Heart right ventricle (tissue), 16 donors: ENCODE data around the gene LIM2. TPM values are rescaled to one million over a fixed set of nuclear protein-coding genes. Genes with fewer than 3 reads are reported as not detected.
A peak's percentile ranks its signal among the peaks of the same experiment; 100 is the strongest.
"Not testable (repeated sequence)": the region's sequence is repeated elsewhere in the genome, so short reads cannot be mapped to it uniquely, and the experiment has no call there.

Source experiments
- ATAC-seq, 8 donors: fragments of 200-7000 bp; cut with Tn5 transposase; one replicate each; pipeline ENCODE4 v1.9.1; 2020; ENCODE audit warnings: mild to moderate bottlenecking in 8 of 8, moderate library complexity in 8 of 8, moderate number of reproducible peaks in 1 of 8
- DNase-seq, 2 donors: peaks; one replicate each; pipeline ENCODE4 v3.0.0-alpha.2; 2020
- H3K27ac ChIP-seq, 10 donors: fragments of 200-600 bp; sonication (generic) in 2 of 10; one replicate each; pipeline versions ENCODE4 v1.5.0 to v1.8.0; 2020 to 2022; ENCODE audit warnings: mild to moderate bottlenecking in 3 of 10
- H3K27me3 ChIP-seq, 7 donors: fragments of 200-600 bp; one replicate each; pipeline ENCODE4 v1.8.0; 2021 to 2022; ENCODE audit warnings: mild to moderate bottlenecking in 2 of 7
- H3K36me3 ChIP-seq, 9 donors: fragments of 200-600 bp; sonication (generic) in 1 of 9; one replicate each; pipeline versions ENCODE4 v1.5.0 to v1.8.0; 2020 to 2022; ENCODE audit warnings: mild to moderate bottlenecking in 2 of 9
- H3K4me1 ChIP-seq, 9 donors: fragments of 200-600 bp; sonication (generic) in 1 of 9; one replicate each; pipeline versions ENCODE4 v1.5.0 to v1.8.0; 2020 to 2022; ENCODE audit warnings: mild to moderate bottlenecking in 4 of 9
- H3K4me3 ChIP-seq, 10 donors: fragments of 200-600 bp; sonication (generic) in 2 of 10; one replicate each; pipeline versions ENCODE4 v1.5.0 to v1.8.0; 2020 to 2022; ENCODE audit warnings: mild to moderate bottlenecking in 7 of 10, moderate library complexity in 2 of 10
- H3K9me3 ChIP-seq, 11 donors: fragments of 200-600 bp in 10 of 11; sonication (generic) in 2 of 11; one replicate each; pipeline versions ENCODE4 v1.5.0 to v1.8.0; 2013 to 2022; ENCODE audit warnings: mild to moderate bottlenecking in 2 of 11, control low read depth in 1 of 11, moderate library complexity in 1 of 11
- WGBS, 2 donors: extraction: QIAGEN DNeasy Blood & Tissue Kit; methylation state at CpG; one replicate each; pipeline ENCODE4 v1.1.7; 2013; ENCODE audit warnings: inconsistent platforms in 1 of 2; 5-methylcytosine and 5-hydroxymethylcytosine counted together
- intact Hi-C, 10 donors: fragments of 100-400 bp; cut with DNase I; formaldehyde crosslinking; loops; one replicate each; pipeline versions ENCODE4 v1.11.1 to v1.14.2; 2022
- polyA plus RNA-seq, 2 donors: library from polyadenylated mRNA; stranded (reverse); fragments of 200-250 nt; gene quantifications; one replicate each; pipeline ENCODE4 v1.2.3, GENCODE V29; 2013
- total RNA-seq, 10 donors: library from RNA; stranded (reverse); fragmentation: NEBNext Ultra II Directional in 3 of 10; extraction: Animal tissue kit (Norgen Biotek cat#: 25700) in 3 of 10; gene quantifications; one replicate each; pipeline versions ENCODE4 v1.2.1 to v1.2.4, GENCODE V29; 2021 to 2023
- TF ChIP-seq, protein P1 (sequence below), 9 donors: fragments of 200-600 bp; sonication (generic) in 2 of 9; IDR thresholded peaks; one replicate each; pipeline versions ENCODE4 v1.5.0 to v1.8.0; 2021 to 2022; ENCODE audit warnings: antibody characterized with exemption in 9 of 9, mild to moderate bottlenecking in 5 of 9, moderate library complexity in 1 of 9
- donor health status: Arrhythmogenic right ventricular cardiomyopathy.
- donor health status: ischemic (EF 13 %, LVEDD 7.1; RV severe dilation, severe dysfunction).
- donor health status: healthy with polysubstance abuse.
- donor health status: DM: no; HTN: yes; CAD: no.
- donor health status: DM: no; HTN: no; CAD: no.
- donor health status: ischemic (EF 25% LVEDD 6.9; RV normal size, moderate dysfunction).
- donor health status: ischemic (EF 25% LVEDD 5.7; RV mildly dilated, moderate dysfunction).
- donor health status: healthy.
- donor health status: DM: yes; HTN: yes; CAD: no.
- donor health status: Ischemic cardiomyopathy.
- donor health status: ischemic (EF 35%, LVEDD 5.7; RV mildly dilated, moderate dysfunction).
- donor health status: nonischemic (EF 11% LVEDD 7.7; RV severe dilation, severe dysfunction).
- donor health status: DM: yes; HTN: yes; CAD: no.
- donor health status: PGD.
- donor health status: ischemic (EF 29% LVEDD 5.4; RV normal size, mild dysfunction).
- donor health status: nonischemic (EF 23%, LVEDD 6.1; RV moderate dilation, normal function).

Gene LIM2
- total and polyA plus RNA-seq, 12 donors, result not detected

DNA sequence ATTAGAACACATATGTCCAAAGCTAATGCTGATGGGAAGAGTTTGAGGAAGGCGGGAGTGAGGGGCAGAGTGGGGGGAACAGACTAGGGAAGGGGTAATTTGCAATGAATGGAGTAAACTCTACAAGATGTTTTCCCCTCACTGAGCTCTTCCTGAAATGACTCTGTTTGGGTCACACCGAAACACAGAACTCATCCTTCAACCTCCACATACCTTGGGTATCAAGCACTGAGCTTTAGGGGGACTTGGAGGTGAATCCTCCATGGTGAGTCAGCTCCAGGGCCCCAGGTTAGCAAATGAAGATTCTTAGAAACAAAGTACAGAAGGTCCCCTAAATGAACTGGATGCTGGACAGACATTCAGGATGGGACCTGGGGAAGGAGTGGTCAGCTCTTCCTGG lies 30.9 kb upstream of the LIM2 start:
- Histone ChIP-seq H3K9me3 (no peaks in the 10 kb centered on the region), H3K27ac (peak overlapping the region in 1 of 10 donors; percentile 84), H3K27me3 (peaks cover 0 to 44% (median 22%) of the 10 kb centered on the region in 7 donors), H3K4me1 (peaks cover 0 to 42% (median 0%) of the 10 kb centered on the region in 9 donors), H3K36me3 (no peaks in the 10 kb centered on the region), H3K4me3 (no peak overlapping the region)
- no peak for ATAC-seq
- intact Hi-C loops, result no loop called here
- no peak for DNase-seq
- TF ChIP-seq, protein P1, sequence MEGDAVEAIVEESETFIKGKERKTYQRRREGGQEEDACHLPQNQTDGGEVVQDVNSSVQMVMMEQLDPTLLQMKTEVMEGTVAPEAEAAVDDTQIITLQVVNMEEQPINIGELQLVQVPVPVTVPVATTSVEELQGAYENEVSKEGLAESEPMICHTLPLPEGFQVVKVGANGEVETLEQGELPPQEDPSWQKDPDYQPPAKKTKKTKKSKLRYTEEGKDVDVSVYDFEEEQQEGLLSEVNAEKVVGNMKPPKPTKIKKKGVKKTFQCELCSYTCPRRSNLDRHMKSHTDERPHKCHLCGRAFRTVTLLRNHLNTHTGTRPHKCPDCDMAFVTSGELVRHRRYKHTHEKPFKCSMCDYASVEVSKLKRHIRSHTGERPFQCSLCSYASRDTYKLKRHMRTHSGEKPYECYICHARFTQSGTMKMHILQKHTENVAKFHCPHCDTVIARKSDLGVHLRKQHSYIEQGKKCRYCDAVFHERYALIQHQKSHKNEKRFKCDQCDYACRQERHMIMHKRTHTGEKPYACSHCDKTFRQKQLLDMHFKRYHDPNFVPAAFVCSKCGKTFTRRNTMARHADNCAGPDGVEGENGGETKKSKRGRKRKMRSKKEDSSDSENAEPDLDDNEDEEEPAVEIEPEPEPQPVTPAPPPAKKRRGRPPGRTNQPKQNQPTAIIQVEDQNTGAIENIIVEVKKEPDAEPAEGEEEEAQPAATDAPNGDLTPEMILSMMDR (IDR thresholded peaks at IDR 0.05), result no peak
- WGBS, 2 donors, result 82 to 84% methylated on average over 2 of the region's 2 CpGs

DNA sequence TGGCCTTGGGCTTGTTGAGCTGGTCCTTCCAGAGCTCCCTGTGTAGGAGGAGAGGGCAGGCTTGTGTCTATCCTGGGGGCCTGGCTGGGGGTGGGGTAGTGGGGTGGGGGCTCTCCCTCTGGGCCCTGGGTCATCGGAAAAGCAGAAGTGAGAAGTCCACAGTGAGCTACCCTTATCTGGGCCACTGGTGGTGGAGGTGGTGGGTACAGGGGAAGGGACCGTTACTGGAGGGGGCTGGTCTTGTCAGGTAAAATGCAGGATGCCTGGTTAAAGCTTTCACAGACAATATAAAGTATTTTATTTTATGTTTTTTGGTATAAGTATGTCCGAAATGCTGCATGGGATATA lies 30.0 kb upstream of the LIM2 start:
- ATAC-seq, result no peak
- TF ChIP-seq, protein P1 (IDR thresholded peaks at IDR 0.05), result no peak
- H3K4me1 ChIP-seq, result peaks cover 0 to 42% (median 0%) of the 10 kb centered on the region in 9 donors
- H3K9me3 ChIP-seq, result no peaks in the 10 kb centered on the region
- no peaks in the 10 kb centered on the region for H3K36me3 ChIP-seq
- no peak for DNase-seq
- WGBS, 2 donors, result 65 to 74% methylated on average over 3 of the region's 3 CpGs
- H3K4me3 ChIP-seq, result peak overlapping the region in 1 of 10 donors; percentile 43
- peak overlapping the region in 2 of 10 donors; percentile 17 to 84 for H3K27ac ChIP-seq
- H3K27me3 ChIP-seq, result peaks cover 0 to 44% (median 22%) of the 10 kb centered on the region in 7 donors
- intact Hi-C loops, result no loop called here

DNA sequence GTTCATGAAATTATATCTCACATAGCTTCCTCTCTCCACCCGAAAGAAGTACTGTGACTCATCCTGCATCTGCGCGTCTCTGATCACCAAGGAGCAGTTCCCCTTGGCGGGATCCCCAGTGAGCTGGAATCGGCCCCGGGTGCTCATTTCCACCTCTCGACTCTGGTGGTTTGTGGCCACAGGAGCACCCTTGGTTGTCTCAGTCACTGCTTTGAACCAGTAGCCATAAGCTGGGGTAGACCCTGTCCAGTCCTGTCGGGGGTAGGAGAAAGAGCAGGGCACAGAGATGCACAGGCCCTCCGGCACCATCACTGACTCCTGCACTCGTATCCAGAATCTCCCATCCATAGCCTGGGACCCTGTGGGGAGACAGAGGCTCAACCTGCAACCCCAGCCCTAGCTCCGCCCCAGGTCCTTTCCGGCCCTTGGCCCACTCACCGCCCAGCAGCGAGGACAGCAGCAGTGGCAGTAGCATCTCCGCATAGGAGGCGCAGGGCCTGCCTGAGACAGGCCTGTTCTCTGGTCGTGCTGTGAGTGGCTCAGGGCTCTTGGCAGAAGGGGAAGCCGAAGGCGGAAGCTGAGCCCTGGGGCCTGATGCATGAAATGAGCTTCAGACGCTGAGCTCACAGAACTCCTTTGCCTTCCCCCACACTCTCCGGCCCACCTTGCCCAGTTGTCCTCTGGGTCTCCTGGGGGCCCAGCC lies 29.5 kb upstream of the LIM2 start, which contains the start of gene SIGLEC10:
TSS of gene SIGLEC10 (minus strand) at position 536 of the 703 bp plus-strand sequence. CDS start at position 475, 61 bp downstream.
- H3K27me3 ChIP-seq, result peaks cover 0 to 44% (median 22%) of the 10 kb centered on the region in 7 donors
- WGBS, 2 donors, result 57% methylated on average over 21 of the region's 21 CpGs
- ATAC-seq (peak; percentile 39 to 66 (median 59)), DNase-seq (peak; percentile 18 to 34)
- peak within 1 kb of the TSS in 2 of 10 donors; percentile 17 to 84 for H3K27ac ChIP-seq
- TF ChIP-seq, protein P1 (IDR thresholded peaks at IDR 0.05), result no peak
- peak within 1 kb of the TSS in 1 of 10 donors; percentile 43 for H3K4me3 ChIP-seq
- no peaks in the 10 kb centered on the region for H3K9me3 ChIP-seq
- intact Hi-C loops, result no loop called here
- H3K36me3 ChIP-seq, result no peaks in the 10 kb centered on the region
- peaks cover 0 to 42% (median 0%) of the 10 kb centered on the region in 9 donors for H3K4me1 ChIP-seq

DNA sequence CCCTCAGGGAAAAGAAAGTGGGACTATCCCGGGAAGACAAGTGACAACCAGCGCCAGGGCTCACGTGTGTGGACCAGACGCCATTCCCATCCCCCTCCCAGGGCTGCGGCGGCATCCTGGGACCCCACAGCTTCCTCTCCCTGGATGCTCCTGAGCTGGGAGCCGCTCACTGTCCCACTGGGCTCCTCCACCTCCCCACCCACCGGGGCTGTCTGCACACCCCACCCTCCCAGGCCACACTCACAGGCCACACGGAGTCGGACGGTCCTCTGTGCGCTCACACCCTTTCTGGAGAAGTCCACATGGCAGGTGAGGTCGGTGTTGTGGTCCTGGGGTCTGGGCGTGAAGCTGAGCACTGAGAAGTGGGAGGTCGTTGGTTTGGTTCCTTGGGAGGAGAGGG lies 28.6 kb upstream of the LIM2 start:
- DNase-seq, H3K9me3 ChIP-seq, H3K36me3 ChIP-seq, ATAC-seq, intact Hi-C loops: not testable (repeated sequence)
- Histone ChIP-seq H3K27me3 (peaks cover 0 to 39% (median 17%) of the 10 kb centered on the region in 7 donors), H3K27ac (peak overlapping the region in 1 of 10 donors; percentile 84), H3K4me1 (peaks cover 0 to 35% (median 0%) of the 10 kb centered on the region in 9 donors), H3K4me3 (peak overlapping the region in 1 of 10 donors; percentile 43)
- 72 to 74% methylated on average over 14 to 15 of the region's 15 CpGs for WGBS, 2 donors

DNA sequence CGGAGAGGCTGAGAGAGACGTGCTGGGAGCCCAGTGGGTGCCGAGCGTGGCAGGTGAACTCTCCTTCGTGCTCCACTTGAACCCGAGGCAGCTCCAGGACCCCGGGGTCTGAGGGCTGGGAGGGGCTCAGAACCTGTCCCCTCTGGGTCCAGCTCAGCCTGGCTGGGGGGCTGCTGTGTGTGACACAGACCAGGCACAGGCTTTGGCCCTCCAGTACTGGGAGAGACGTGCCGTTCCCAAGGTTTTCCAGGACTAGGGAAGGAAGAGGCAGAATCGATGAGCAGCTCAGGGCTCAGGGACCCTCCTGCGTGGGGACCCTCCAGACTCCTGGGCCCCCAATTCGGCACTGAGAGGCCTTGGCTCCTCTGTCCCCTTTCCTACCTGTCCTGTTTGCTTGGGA lies 27.4 kb upstream of the LIM2 start:
- TF ChIP-seq, protein P1 (IDR thresholded peaks at IDR 0.05), result no peak
- DNase-seq (no peak), ATAC-seq (no peak)
- no peak overlapping the region for H3K27ac ChIP-seq
- intact Hi-C loops, result no loop called here
- H3K36me3 ChIP-seq, result no peaks in the 10 kb centered on the region
- peaks cover 0 to 26% (median 0%) of the 10 kb centered on the region in 9 donors for H3K4me1 ChIP-seq
- WGBS, 2 donors, result 86 to 92% methylated on average over 11 to 12 of the region's 12 CpGs
- no peak overlapping the region for H3K4me3 ChIP-seq
- H3K27me3 ChIP-seq, result peaks cover 0 to 30% (median 7%) of the 10 kb centered on the region in 7 donors
- no peaks in the 10 kb centered on the region for H3K9me3 ChIP-seq
